Fibroblast of upper back skin (primary cell): Measurements from ENCODE around the gene SREBF2.

Source experiments
- DNase-seq: peaks from one replicate; pipeline ENCODE4 v3.0.0-alpha.2; 2013

SREBF2 gene

DNA sequence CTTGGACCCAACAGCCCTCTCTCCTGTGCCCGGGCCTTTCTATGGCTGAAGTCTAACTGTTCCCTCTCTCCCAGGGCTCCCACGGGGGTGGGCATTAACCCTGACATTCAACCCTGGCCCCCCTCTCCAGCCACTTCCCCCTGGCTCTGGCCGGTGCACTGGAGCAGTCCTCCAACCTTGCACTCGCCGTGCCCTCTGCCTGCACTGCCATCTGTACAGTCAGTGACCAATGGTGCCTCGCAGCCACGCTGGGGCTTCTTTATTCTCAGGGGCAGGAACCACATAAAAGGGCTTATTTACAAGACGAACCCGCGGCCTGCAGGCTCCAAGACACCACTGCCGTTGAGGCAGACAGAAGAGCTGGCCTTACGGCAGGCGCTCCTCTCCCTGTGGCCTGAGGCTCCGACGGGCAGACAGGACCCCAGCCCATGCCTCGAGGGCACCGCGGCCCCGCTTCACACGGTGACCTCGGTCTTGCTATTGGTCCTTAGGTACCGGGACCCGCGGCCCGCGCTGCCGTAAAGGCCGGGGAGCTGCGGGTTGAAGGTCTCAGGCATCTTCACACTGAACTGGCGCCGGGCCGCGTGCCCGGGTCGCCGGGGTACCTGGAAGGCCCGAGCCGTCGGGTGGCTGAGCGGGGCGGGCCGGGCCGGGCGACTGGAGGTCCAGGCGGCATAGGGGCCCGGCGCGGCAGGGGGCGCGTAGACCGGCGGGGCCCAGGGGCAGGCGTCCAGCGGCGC is 76.6 kb downstream of the SREBF2 start:
- no peak for DNase-seq

DNA sequence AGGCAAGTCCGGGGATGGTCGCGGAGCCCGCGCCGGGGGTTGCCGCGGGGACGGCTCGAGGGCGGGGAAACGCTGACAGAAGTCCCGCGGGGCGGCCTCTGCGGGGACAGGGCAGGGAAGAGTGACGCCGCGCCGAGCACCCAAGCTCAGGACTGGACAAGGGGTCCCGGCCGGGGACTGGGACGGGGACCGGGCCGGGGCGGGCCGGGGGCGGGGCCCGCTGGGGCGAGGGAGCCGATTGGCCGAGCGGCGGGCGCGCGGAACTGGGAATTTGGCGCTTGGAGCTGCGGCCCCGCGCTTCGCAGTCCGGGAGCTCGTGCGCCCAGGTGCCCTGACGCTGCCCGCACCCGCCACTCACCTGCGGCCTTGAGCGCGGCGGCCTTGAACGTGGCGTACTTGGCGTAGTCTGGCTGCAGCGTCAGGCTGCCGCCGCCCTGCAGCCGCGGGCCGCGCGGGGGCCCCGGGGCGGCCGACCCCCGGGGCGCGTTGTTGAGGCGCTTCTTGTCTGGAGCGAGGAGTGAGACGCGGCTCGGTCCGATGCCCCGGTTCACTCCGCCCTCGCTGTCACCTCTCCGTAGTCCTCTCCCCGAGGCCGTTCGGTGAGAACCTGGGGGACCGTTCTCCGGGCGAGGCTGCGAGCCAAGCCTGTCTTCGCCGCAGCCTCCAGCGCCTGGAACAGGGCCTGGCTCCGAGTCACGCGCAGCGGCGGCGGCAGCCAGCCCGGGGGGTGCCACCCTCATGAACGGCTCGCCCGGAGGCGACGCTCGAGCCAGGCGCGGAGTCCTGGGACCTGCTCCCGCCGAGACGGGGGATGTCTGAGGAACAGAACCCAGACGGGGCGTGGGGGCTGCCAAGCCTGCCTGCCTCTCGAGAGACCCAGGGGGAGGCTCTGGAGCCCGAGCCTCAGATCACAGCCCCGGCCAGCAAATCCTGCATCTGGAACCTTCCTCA is 77.4 kb downstream of the SREBF2 start:
- no peak for DNase-seq

DNA sequence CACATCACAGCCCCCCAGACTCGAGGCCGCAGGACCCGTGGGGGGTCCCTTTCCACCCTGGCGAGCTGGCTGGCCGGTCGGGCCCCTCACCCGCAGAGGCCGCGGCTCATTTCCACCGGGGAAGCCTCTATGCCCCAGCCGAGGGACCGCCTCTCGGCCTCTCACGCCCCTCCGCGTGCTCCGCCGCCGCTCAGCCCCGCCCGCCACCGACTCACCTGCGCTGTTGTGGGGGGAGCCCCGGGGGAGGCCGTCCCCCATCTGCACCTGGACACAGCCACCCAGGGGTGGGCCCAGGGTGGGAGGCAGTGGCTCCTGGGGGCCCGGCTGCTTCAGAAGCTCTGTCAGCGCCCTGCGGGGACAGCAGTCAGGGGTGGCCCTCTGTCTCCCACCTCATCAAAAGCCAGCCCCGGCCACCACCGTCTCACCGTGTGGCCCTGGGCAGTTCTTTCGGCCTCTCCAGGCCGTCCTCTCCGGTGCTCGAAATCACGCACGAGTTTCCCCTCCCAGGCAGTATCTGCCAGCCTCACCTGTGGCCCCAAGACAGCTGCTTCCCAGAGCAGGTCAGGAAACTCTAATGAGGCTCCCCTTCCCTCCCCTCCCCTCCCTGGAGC is 78.2 kb downstream of the SREBF2 start:
- no peak for DNase-seq

DNA sequence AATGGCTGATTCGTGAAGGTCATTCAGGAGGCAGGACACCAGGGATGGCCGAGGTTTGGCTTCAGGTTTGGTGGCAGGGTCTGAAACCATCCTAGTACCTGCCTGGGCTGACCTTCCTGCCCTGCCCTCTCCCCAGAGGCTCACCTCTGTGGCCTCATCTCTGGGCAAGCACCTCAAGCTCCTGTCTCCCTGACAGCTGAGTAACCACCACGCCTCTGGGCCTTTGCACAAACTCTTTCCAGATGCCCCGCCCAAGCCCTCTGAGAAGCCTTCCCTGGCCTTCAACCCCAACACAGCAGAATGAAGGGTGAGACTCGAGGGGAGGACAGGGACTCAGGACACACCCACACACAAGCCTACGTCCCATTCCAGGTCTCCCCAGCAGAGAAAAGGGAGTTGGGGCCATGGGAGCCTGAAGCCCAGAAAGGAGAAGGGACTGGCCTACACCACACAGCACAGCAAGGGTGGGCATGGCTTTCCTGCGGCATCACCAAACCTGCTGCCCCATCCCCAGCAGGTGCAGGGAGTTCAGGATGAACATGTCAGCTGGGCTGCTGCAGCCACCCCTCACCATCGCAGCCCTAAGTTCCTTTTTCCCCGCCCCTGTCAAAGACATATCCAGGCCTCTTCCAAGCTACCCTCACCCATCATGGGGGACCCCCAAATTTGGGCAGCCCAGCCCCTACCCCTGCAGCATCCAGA is 79.6 kb downstream of the SREBF2 start:
- no peak for DNase-seq

DNA sequence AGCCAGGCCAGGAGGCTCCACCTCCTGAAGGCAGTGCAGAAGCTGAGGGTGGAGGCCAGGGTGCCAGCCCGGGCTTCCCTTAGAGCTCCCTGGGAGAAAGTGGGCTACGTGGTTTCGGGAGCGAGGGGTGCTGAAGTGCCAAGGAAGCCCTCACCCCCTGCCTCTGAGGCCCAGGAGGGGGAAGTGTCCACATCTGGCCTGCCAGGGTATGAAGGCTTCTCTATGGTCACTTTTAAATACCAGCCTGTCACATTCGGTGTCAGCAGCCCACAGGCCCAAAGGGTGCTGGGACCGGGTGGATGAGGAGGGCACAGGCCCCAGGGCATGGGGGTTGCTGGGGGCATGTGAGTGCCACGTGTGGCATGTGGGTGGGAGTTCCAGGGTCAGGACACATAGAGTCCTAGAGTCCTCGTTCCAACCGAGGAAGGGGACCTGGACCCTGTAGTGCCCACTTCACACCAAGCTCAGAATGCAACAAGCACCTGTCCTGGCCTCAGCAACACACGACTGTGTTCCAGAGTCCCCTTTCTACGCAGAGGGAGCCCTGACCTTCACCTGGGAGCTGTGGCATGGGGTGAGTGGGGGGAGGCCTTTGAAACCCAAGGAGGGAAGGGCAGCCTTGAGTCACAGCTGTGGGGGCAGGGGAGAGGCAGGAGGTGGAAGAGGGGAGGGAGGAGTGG is 80.3 kb downstream of the SREBF2 start:
- no peak for DNase-seq

DNA sequence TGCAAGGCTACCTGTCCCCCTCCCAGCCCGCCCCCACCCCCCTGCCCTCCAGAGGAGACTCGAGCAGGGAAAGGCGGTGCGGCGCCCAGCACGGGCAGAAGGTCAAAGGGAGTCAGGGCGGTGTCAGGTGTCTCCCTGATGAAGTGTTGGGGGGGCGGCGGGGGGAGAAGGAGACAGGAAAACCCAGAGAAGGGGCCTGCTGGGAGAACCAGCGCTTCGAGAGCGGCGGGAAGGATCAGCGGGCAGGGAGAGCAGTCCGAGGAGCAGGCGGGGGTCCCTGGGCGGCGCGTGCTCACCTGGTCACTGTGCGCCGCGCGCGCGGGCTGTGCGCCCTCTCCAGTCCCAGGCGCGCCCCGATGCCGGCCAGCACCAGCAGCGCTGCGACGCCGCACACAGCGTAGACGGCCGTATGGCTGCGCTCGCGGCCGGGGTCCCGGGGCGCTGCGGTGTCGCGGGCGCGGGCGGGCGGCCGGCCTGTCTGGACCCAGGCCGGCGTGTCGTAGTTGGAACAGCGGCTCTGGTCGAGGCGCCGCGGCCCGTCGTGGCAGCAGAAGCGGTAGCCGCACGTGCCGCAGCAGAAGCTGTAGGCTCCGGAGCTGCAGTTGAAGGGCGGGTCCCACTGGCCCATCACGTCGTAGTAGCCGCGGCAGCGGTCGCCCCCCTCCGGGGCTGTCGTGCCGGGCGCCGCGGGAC is 81.1 kb downstream of the SREBF2 start:
- DNase-seq, result no peak

DNA sequence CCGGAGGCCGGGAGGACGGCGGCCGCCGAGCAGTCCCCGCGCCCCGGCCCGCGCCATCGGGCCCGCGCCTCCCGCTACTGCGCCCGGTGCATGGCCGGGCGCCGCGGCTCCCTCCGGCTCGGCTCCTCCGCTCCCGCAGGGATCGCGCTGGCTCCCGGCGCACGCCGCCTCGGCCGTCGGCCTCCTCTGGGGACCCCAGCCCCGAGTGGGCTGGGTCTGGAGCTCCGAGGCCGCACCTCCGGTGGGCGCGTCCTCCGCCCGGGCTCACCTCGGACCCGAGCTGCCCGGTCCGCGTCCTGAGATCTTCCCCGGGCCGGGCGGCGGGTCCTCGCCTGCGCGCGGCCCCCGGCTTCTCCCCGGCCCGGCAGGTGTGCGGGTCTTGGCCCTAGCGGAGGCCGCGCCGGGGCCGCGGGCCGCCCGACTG is 81.7 kb downstream of the SREBF2 start:
- no peak for DNase-seq

DNA sequence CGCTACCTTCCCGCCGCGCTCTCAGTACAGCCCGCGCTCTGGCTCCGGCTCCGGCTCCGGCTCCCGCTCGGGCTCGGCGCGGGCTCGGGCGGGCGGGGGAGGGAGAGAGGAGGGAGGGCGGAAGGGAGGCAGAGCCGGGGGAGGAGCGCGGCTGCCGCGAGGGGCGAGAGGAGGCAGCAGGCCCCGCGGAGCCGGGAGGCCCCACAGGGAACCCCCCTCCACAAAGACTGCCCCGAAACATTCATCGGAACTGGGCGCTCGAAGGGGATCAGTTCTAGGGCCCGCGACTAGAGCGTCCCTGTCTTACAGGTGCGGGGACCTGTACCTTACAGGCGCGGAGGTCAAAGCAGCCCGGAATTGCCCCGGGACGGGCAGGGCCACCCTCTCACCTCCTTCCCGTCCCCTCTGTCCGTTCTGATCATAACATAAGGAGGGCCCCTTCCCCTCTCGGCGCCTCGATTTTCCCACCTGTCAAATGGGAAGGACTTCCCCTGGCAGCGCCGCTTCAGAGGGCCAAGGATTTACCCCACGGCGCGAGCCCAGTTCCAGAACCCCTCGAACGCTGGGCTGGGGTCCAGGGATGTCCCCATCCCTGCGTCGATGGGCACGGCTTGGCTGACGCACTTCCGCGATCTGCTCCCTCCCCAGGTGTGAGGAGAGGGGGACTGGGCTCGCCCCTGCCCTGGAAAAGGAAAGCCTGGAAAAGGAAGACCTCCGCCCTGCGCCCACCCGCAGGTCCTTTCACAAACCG is 82.3 kb downstream of the SREBF2 start, which contains the start of gene SHISA8:
Gene SHISA8, minus strand, starts transcription at position 40 of the 751 bp plus-strand sequence. CDS start 407 bp downstream, outside the sequence.
- DNase-seq, result peak; percentile 17

DNA sequence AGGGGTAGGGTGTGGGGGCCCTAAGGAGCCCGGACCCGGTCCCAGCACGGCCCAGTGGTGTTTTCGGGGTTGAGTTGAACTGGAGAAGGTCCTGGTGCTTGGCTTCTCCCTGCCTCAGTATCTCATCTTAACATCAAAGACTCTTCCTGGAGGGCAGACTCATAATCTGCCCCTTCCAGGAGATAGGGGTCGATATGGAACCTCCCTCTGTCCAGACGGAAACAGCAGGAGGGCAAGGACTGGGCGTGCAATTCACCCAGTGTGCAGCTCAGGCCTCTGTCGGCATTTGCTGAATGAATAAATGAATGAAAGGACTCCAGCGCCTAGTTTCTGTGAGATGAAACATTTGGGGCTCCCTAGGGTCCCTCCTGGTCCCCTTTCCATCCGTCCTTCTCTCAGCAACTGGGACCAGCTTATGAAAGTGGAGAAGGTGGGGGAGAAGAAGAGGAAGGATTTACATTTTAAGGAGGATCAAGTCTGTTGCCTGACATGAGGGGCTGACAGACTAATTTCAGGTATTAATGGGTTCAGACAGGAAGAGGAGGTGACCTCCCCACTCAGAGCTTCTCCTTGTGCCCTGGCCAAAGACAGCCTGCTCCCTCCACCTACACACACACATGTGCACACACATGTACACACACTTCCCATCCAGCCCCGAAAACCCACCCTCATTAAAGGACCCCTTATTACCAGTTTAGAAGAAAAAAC is 83.0 kb downstream of the SREBF2 start:
- no peak for DNase-seq

DNA sequence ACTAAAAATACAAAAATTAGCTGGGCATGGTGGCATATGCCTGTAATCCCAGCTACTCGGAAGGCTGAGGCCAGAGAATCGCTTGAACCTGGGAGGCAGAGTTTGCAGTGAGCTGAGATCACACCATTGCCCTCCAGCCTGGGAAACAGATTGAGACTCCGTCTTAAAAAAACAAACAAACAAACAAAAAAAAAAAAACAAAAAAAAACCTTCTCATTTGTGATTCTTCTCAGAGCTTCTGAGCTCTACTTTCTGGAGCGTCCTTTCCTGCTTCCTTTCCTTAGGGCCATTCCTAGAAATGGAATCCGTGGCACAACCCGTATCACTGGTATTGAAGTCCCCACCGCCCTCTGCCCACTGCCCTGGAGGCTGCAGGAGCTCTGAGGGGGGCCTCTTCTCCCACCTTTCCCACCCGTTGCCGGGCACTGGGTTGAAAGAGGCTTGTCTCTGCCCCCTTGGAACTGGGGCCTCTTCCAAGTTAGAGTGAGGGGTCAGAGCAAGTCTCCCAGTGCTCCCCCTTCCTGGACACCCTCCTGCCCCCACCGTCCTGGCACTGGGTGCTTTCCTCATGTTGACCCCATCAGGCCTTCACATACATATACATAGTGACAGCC is 83.9 kb downstream of the SREBF2 start:
- DNase-seq, result no peak

DNA sequence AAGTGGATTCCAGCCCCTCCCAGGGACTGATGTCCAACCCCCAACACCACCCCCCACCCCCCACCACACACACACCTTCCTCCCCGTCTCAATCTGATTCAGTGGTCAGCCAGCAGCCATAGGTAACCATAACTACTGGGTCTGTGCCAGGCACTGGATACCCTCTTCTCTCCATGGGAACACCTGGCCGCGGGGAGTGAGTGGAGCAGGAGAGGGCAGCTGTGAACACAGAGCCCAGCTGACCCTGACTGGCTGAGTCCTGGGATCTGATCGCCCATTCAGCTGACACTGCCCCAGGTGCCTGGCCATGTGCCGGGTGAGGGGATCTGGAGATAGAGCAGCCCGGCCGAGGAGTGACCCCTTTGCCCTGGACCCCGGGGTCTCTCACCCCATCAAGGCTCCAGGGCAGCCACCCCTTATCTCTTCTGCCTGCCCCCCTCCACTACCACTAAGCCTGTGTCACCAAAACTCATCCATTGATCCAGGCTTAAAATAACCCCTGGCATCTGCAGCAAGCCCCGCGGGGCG is 84.5 kb downstream of the SREBF2 start:
- DNase-seq, result no peak

DNA sequence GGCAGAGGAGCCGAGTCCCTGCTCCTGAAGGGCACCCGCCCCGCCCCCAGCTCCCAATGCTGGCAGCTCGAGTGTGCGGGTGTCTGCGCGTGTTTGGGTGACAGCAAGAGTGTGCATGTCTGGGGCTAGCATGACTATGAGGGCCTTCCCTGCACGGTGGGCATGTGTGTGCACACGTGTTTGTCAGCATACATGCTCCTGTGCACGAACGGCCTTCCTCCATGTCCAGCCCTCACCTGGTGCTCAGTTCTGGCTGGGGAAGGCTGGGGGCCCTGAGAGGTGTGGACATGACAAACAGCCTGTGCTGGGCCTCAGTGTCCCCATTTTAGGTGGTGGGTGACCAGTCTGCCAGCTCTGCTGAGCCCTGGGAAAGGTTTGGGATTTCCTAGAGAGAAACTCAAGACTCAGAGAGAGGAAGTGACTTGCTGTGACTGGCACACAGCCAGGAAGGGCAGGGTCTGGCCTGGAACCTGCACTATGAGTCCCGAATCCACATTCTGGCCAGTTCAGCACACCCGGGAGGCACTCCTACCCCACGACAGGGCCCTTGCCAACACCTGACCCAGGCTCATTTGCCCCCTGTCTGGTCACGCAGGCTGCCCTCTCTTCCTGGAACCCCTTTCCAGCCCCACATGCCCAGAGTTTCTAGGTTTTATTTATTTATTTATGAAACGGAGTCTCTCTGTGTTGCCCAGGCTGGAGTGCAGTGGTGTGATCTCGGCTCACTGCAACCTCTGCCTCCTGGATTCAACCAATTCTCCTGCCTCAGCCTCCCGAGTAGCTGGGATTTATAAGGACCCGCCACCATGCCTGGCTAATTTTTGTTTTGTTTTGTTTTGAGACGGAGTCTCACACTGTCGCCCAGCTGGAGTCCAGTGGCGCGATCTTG is 85.2 kb downstream of the SREBF2 start:
- DNase-seq, result peak; percentile 44

DNA sequence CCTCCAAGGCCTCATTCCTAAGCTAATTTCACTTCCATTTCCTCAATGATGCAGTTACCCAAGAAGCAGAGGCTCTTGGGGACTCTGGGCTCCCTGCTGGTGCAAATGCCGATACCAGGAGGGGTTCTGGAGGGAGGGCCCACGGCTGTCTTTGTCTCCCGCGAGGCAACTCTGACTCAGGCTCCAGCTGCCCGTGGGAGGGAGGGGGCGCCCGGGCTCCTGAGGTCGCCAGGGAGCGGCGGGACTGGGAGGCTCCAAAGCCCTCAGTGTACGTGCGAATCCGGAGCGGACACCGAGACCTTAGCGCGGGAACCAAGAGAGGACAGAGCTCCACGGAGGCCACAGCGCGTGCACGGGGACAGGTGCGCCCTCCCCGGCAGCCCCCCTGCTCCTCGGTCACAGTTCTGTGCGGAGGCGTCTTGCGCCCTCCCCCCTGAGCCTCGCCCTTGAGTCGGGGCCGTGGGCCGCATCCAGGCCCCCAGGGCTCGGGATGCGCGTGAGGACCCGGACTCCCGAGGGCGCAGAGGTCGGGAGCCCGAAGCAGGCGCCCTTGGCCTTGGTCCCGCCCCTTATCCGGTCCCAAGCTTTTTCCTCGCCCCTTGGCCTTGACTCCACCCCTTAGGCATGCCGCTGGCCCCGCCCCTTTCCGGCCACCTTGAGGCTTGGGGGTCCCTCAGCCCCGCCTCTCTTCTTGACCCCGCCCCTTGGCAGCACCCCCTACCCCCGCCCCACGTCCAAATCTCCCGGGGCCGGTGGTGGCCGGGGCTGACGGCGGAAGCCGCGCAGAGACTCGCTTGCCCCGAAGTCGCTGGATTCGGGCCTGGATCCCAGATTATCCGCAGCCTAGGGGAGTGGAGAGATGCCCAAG is 86.7 kb downstream of the SREBF2 start:
- peak; percentile 28 for DNase-seq

DNA sequence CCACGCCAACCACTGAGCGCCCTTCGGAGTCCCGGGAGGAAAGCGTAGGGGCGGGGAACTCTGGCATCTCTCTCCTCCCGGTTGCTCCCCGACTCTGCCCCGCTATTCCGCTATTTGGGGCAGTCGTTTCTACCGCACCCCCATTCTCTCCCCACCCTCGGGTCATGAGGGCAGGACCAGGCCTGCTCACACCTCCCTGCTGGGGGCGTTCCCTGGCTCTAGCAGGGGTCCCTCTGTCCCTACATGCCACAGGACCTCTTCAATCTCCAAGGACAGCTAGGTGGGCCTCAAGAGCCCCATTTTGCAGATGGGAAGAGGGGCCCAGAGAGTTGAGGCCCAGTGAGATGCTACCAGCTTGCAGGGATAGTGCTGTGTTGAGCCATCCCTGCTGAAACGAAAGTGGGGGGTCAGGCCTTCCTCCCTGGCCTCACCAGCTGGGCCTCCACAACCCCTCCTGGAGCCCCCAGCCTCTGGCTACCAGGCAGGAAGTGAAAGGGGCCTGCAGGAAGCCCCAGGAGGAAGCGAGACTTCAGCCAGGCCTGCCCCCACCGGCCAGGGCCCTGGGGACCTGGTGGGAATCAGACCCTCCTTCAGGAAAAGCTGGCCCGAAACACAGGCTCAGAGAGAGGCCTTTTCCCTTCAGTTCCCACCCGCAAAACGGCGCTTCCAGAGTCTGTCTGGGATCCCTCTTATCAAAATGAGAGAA is 87.5 kb downstream of the SREBF2 start:
- no peak for DNase-seq

DNA sequence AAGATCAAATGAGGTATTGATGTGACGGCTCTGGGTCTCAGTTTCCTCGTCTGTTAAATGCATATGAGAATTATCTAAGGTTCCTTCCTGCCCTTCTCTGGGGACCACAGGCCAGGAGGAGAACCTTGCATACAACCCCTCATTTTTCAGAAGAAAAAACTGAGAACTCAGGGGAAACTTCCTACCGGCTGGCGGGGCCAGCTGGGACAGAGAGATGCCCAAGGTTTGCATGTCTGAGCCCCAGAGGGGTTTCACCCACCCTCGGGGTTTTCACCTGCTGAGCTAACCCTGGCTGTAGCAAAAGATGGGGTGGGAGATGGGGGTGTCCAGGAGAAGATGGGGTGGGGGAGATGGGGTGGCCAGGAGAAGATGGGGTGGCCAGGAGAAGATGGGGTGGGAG is 89.4 kb downstream of the SREBF2 start:
- no peak for DNase-seq

DNA sequence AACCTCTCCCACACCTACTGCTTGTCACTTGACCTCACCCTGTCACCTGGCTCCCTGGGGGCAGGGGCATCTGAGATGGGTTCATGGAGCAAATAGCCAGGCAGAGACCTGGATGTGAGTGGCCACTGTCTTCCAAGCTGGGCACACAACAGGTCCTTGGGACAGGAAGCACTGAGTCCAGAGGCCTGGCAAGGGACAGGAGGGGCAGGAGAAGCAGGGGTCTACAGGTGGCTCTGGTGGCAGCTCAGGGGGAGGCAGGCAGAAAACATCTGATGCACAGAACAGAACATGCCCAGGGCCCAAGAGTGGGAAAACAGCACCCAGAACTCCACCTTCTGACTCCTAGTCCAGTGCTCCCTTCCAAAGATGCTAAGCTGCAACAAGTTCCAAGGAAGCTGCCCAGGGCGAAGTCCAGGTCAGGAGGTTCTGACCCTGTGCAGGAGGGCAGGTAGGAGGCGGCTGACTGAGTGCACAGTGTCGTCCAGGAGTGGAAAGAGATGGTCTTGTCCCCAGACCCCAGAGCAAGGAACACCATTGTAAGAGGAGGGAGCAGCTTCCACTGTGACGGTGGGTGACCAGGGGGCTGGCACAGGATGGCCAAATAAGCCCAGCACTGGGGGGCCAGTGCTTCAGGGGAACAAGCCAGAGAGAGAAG is 90.2 kb downstream of the SREBF2 start:
- no peak for DNase-seq
